GM12874 (cell line): ENCODE results near the gene TRMT1.
A peak's percentile ranks its signal among the peaks of the same experiment; 100 is the strongest.

ENCODE experiments used
- TF ChIP-seq, protein P1 (sequence below): IDR thresholded peaks from 2 replicates; pipeline ENCODE4 v1.5.1; 2011; ENCODE audit warnings: low read depth, mild to moderate bottlenecking, control low read depth, low read length, moderate library complexity; ENCODE audit not compliant: insufficient read depth

Gene TRMT1

DNA sequence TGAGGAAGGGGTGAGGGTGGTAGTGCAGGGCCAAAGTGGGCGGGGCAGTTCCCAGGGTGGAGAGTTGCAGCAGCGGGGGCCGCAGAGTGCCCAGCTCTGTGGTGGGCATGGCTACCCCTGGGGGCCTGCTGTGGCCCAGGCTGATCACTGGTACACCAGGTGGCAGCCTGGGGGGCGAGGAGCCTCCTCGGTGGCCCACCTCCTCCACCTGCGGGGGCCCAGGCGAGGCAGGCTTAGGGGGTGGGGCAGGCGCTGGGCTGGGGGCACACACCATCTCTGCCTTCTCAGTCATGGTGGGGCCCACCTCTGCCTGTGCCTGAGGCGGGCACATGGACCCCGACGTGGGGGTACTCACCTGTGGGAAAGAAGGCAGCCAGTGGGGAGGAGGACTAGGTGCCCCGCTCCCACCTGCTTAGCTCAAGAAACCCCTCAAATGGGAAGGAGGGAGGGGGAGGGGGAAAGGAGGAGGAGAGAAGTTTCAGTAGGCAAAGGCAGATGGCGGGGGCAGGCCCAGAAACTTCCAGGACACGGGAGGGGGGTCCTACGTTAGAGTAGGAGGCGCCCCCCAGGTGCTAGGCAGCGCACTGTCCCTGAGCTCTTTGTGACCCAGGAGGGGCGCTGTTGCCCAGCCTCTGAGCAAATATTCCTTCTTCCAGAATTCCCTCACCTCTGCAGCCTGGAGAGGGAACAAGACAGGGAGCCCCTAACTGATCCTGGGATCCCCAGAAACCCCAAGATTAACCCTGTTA, 15.5 kb downstream of the TRMT1 start:
- TF ChIP-seq, protein P1, sequence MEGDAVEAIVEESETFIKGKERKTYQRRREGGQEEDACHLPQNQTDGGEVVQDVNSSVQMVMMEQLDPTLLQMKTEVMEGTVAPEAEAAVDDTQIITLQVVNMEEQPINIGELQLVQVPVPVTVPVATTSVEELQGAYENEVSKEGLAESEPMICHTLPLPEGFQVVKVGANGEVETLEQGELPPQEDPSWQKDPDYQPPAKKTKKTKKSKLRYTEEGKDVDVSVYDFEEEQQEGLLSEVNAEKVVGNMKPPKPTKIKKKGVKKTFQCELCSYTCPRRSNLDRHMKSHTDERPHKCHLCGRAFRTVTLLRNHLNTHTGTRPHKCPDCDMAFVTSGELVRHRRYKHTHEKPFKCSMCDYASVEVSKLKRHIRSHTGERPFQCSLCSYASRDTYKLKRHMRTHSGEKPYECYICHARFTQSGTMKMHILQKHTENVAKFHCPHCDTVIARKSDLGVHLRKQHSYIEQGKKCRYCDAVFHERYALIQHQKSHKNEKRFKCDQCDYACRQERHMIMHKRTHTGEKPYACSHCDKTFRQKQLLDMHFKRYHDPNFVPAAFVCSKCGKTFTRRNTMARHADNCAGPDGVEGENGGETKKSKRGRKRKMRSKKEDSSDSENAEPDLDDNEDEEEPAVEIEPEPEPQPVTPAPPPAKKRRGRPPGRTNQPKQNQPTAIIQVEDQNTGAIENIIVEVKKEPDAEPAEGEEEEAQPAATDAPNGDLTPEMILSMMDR: peak; percentile 60

DNA sequence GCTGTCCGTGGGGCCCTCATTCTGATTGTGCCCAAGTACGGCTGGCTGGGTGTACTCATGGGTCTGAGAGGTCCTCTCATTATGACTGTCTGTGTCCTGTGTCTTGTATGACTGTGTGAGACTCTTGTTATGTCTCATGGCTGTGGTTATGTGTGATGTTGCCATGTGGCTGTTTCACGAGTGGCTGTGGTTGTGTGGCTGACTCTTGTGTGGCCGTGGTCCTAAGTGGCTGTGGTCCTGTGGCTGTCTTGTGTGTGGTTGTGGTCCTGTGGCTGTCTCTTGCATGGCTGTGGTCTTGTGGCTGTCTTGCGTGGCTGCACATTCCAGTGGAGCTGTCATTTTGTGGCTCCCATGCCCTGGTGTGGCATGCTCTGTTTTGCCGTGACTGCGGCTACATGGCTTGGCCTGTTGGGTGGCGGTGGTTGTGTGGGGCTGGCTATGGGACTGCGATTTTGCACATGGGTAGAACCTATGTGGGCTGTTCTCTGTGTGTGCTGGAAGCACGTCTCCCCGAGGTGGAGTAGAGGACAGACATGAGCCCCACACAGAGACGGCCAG, 16.4 kb downstream of the TRMT1 start:
- TF ChIP-seq, protein P1: no peak

DNA sequence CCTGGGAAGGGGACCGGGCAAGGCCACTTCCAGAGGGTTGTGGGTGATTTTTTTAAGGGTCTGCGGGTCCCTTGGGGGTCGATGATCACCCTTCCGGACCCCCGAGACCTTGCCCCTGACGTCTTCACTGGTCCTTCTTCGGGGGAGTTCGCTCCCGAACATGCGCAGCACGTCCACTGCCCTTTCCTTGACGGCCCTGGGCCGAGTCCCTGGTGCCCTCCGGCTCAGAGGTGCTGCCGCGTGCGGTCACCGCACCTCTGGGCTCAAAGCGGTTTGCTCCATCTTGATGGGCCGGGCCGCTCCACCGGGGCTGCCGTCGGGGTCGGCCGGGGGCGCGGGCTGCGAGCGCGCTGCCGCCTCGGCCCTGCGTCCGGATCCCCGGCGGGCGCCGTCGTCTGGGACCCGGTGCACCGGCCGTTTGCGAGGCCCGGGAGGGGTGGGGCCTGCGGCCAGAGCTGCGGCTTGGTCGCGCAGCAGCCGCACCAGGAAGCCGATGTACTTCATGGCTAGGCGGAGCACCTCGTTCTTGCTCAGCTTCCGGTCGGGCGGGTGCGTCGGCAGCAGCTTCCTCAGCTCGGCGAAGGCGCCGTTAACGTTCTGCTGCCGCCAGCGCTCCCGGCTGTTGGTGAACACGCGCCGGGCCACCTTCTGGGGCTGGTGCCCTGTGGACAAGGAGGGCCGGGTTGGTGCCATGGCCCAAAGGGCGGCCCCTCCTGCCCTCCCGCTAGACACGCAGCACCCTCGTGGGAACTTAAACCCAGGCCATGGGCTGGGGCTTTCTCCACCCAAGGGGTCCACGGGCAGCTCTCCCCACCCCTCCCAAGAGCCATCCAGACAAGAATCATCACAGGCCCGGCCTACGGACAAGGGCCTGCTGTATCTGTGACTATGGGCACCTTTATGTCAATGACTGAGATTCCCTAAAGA, 17.2 kb downstream of the TRMT1 start:
- TF ChIP-seq, protein P1: no peak

DNA sequence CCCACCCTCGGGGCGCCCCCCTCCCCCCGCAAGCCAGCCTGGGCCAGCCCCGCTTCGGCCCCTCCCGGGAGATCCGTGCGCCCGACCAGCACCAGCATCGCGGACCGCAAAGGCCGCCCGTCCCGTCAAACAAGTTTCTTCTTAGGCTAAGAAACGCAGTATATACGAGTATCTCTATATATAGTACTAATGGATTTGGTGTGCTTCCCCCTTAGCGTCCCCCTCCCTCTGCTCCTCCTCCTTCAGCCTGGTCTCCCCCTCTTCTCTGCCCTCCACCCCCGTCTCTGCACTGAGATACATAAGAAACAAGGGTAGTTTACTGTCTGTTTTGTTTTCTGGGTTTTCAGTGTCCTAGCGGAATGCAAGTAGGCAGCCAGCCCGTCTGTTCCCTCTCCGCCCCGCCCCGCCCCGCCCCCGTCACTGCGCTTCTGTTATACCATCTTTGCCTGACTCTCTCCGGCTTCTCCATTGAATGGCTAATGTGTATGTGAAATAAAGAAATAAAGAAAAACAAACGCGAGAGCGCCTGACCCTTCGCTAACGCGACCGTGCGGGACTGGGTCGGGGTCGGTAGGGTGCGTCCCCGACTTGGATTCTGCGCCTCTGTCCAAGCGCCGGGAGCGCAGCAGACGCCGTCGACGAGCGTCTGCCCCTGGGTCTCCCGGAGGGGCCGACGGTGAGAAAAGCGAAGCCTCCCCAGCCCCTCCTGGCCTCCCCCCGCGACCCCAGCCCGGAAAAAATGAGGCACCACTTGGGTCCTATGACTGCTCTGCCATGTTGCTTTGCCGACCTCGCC, 18.1 kb downstream of the TRMT1 start:
- TF ChIP-seq, protein P1: no peak

DNA sequence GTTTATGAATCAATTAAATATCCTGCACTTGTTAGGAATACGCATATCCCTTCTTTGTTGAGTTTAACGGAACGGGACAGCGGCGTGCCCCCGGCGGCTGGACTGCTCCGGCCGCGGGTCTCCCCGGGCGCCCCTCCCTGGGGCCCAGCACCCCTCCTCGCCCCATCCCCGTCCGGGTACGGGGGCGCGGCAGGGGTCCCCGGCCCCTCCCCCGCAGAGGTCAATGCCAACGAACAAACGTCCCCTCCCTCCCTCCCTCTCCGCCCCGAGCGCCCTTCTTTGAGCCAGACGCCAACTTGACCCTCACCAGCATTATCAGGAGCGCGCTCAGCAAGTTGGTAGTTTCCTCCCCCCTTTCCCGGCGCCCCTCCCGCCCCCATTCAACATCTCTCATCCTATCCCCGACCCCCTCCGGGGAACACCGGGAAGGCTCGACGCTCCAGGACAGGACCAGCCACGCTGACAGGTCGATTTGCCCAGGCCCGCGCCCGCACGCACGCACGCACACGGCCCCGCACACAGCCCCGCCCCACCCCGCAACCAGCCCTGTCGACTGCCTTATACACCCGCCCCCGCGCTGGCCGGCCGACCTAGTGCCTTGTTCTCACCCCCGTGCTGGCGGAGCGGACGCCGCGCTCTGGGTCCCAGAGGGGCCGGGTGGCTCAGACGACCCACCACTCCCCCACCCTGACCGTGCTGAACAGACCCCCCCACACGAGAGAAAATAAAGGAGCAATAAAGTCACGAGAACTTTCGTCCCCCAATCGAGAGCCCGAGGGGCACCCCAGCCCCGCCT, 18.9 kb downstream of the TRMT1 start:
- TF ChIP-seq, protein P1: no peak

DNA sequence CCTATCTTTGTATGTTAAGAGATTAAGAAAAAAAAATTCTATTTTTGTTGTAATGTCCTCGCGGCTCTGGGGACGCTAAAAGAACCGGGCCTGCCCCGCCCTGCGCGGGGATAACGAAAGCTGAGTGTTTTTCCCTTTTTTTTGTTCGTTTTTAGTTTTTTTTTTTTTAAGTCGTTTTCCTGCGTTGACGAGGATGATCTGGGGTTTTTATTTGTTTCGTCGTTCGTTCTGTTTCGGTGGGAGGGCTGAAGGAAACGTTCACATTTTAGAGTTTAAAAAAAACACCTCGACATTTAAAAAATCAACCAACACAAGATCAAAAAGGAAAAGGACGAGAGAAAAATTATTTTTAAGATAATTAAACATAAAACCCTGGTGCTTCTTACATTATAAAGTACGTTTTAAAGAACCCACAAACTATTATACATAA, 19.5 kb downstream of the TRMT1 start:
- TF ChIP-seq, protein P1: no peak
